Measurements from ENCODE around the gene ITPK1.
"Not testable (repeated sequence)": the region's sequence is repeated elsewhere in the genome, so short reads cannot be mapped to it uniquely, and the experiment has no call there.

Gene ITPK1

DNA sequence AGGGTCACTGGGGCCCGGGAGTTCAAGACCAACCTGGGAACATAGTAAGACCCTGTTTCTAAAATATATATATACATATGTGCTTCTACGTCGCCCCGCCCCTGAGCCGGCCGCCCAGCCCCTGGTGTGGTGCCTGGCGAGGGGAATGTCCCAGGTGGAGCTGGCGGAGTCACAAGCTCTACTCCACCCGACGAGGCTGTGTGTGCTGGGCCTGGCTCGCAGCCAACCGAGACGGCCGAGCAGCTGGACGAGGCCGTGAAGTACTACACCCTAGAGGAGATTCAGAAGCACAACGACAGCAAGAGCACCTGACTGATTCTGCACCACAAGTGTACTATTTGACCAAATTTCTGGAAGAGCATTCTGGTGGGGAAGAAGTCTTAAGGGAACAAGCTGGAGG is 22.1 kb upstream of the ITPK1 start:
- H3K4me3 ChIP-seq (replicated peaks in 1 of 2; ENCODE audit: low read depth in 2 of 2, low read length in 2 of 2), result no peak overlapping the region
- TF ChIP-seq CTCF (IDR thresholded peaks at IDR 0.05; ENCODE audit: low read depth, low read length), result no peak
- DNase-seq (ENCODE audit: low read depth in 2 of 2), result peak; percentile 36 to 51

DNA sequence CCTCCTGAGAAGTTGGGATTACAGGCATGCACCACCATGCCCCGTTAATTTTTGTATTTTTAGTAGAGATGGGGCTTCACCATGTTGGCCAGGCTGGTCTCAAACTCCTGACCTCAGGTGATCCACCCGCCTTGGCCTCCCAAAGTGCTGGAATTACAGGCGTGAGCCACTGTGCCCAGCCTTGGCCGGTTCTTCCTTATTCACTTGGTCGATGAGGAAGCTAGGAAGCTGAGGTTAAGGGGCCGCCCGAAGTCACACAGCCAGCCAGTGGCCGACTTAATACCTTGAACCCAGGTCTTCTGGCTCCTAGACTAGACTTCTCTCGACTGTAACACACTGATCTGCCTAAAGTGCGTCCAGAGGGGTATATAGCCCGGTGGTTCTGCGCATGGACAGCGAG is 20.8 kb upstream of the ITPK1 start:
- not testable (repeated sequence) for H3K4me3 ChIP-seq (replicated peaks in 1 of 2; ENCODE audit: low read depth in 2 of 2, low read length in 2 of 2); DNase-seq (ENCODE audit: low read depth in 2 of 2)

DNA sequence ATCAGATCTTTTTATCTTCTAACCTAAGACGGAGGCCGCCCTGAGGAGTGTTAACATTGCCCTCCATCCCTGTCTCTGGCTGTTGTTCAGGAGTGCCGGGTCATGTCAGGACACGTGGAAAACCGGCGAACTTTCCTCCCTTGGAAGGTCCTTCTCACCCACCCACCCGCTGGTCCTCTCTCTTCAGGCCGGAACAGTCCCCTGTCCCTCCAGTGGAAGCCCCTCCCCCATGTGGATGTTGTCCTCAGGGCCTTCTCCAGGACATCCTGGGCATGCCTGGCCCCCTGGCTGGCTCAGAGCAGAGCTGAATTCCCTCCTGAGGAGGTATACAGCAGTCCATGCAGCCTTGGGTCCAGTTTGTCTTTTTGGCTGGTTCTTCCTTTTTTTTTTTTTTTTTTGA is 20.3 kb upstream of the ITPK1 start:
- H3K4me3 ChIP-seq (replicated peaks in 1 of 2; ENCODE audit: low read depth in 2 of 2, low read length in 2 of 2), result no peak overlapping the region

DNA sequence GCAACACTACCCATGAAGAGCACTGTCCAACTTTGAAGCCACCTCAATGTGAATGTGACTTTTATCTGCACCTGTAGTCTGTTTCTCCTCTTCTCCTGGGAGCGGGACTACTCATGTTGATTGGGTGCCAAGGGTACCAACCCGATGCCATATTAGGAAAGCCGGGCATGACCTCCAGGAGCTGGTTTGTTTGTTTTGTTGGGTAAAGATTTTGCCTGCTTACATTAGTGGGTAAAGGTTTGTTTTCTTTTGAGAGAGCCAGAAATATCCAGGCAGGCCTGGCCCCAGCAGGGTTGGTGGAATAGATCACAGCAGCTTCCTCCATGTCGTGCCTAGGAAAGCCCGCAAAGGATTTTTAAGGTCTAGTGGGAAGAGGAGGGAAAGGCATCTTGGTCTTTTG is 19.7 kb upstream of the ITPK1 start:
- no peak for DNase-seq (ENCODE audit: low read depth in 2 of 2)
- no peak overlapping the region for H3K4me3 ChIP-seq (replicated peaks in 1 of 2; ENCODE audit: low read depth in 2 of 2, low read length in 2 of 2)
- TF ChIP-seq CTCF (IDR thresholded peaks at IDR 0.05; ENCODE audit: low read depth, low read length), result no peak

More for the DNA sequence above, 20.3 kb upstream of the ITPK1 start:
- no peak for TF ChIP-seq CTCF (IDR thresholded peaks at IDR 0.05; ENCODE audit: low read depth, low read length)
- DNase-seq (ENCODE audit: low read depth in 2 of 2), result no peak

DNA sequence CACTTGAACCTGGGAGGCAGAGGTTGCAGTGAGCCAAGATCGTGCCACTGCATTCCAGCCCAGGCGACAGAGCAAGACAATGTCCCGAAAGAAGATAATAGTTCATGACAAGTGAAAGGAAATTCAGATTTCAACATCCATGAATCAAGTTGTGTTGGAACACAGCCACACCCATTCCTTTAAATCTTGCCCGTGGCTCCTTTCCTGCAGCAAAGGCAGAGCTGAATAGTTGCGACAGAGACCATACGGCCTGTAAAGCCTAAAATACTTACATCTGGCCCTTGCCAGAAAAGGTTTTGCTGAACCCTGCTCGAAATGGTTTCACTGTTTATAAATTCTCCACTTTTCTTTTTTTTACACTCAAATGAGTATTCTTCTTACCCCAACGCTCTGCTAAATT is 17.7 kb upstream of the ITPK1 start:
- peak; percentile 83 to 90 for DNase-seq (ENCODE audit: low read depth in 2 of 2)
- TF ChIP-seq CTCF (IDR thresholded peaks at IDR 0.05; ENCODE audit: low read depth, low read length), result no peak

DNA sequence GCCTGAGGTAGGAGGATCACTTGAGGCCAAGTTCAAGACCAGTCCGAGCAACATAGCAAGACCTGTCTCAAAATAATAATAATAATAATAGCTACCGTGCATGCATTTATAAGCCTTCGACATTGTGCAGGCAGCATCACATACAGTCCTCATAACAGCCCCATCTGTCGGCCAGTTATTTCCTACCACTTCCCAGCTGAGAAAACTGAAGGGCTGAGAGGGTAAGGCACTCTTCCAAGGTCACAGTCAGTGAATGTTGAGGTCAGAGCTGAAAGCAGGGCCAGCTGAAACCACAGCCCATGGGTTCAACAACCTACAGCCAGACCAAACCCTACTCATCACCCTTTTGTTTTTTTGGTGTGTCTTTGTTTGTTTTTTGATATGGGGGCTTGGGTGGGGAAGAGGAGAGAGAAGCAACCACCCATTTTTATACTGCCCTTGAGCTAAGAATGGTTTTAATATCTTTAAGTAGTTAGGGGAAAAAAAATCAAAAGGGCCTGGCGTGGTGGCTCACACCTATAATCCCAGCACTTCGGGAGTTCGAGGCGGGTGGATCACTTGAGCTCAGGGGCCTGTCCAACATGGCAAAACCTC is 16.8 kb upstream of the ITPK1 start:
- DNase-seq (ENCODE audit: low read depth in 2 of 2), result peak; percentile 59 to 67
- TF ChIP-seq CTCF (IDR thresholded peaks at IDR 0.05; ENCODE audit: low read depth, low read length), result peak; percentile 61
- H3K4me3 ChIP-seq (replicated peaks in 1 of 2; ENCODE audit: low read depth in 2 of 2, low read length in 2 of 2), result no peak overlapping the region

More for the DNA sequence above, 17.7 kb upstream of the ITPK1 start:
- no peak overlapping the region for H3K4me3 ChIP-seq (replicated peaks in 1 of 2; ENCODE audit: low read depth in 2 of 2, low read length in 2 of 2)

DNA sequence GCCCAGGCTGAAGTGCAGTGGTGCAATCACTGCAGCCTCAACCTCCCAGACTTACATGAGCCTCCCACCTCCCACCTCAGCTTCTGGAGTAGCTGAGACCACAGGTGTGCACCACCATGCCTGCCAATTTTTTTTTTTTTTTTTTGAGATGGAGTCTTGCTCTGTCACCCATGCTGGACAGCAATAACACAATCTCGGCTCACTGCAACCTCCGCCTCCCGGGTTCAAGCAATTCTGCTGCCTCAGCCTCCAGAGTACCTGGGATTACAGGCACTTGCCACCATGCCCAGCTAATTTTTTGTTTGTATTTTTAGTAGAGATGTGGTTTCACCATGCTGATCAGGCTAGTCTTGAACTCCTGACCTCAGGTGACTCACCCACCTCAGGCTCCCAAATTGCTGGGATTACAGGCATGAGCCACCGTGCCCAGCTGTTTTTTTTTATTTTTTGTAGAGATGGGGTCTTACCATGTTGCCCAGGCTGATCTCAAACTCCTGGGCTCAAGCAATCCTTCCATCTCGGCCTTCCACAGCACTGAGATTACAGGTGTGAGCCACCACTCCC is 15.6 kb upstream of the ITPK1 start:
- not testable (repeated sequence) for DNase-seq (ENCODE audit: low read depth in 2 of 2); H3K4me3 ChIP-seq (replicated peaks in 1 of 2; ENCODE audit: low read depth in 2 of 2, low read length in 2 of 2)

Data from cardiac fibroblast (primary cell).